H9 (cell line): Measurements from ENCODE around the gene DGKH. TPM values are rescaled to one million over a fixed set of nuclear protein-coding genes. Genes with fewer than 3 reads are reported as not detected.

ENCODE experiments used
- DNase-seq: peaks from one replicate; pipeline ENCODE4 v3.0.0-alpha.2; 2017
- H2AFZ ChIP-seq: one replicate; pipeline ENCODE4 v1.6.1; 2013; ENCODE audit warnings: mild to moderate bottlenecking, low read length, control low read depth, moderate library complexity
- H2AK5ac ChIP-seq: 2 replicates; pipeline ENCODE4 v1.6.1; 2013; ENCODE audit warnings: low read length, control low read depth, mixed read lengths; ENCODE audit not compliant: insufficient read length
- H2BK120ac ChIP-seq: one replicate; pipeline ENCODE4 v1.6.1; 2013; ENCODE audit warnings: low read depth, mild to moderate bottlenecking, low read length, control low read depth, inconsistent platforms; ENCODE audit not compliant: poor library complexity, severe bottlenecking
- H2BK12ac ChIP-seq: 2 replicates; pipeline ENCODE4 v1.6.1; 2013; ENCODE audit warnings: low read length, control low read depth, mixed read lengths, low read depth; ENCODE audit not compliant: insufficient read length
- H2BK15ac ChIP-seq: 2 replicates; pipeline ENCODE4 v1.6.1; 2013; ENCODE audit warnings: low read depth, low read length, control low read depth
- H2BK20ac ChIP-seq: one replicate; pipeline ENCODE4 v1.6.1; 2013; ENCODE audit warnings: low read depth, mild to moderate bottlenecking, low read length, control low read depth, inconsistent platforms; ENCODE audit not compliant: poor library complexity, severe bottlenecking
- H2BK5ac ChIP-seq: 2 replicates; pipeline ENCODE4 v1.6.1; 2013; ENCODE audit warnings: low read length, control low read depth, mixed read lengths; ENCODE audit not compliant: insufficient read length
- H3K14ac ChIP-seq: 2 replicates; pipeline ENCODE4 v1.6.1; 2013; ENCODE audit warnings: low read length, control low read depth; ENCODE audit not compliant: insufficient read depth
- H3K18ac ChIP-seq: 2 replicates; pipeline ENCODE4 v1.6.1; 2013; ENCODE audit warnings: low read depth, mild to moderate bottlenecking, mixed read lengths, low read length, control low read depth; ENCODE audit not compliant: insufficient read length
- H3K23ac ChIP-seq: 2 replicates; pipeline ENCODE4 v1.6.1; 2013; ENCODE audit warnings: low read length, control low read depth, mixed read lengths, low read depth; ENCODE audit not compliant: insufficient read length
- H3K23me2 ChIP-seq: 2 replicates; pipeline ENCODE4 v1.6.1; 2013; ENCODE audit warnings: low read depth, mild to moderate bottlenecking, mixed read lengths, low read length, control low read depth; ENCODE audit not compliant: insufficient read length, poor library complexity, severe bottlenecking
- H3K27ac ChIP-seq: 2 replicates; pipeline ENCODE4 v1.5.1; 2013; ENCODE audit warnings: low read length, control low read depth, mixed read lengths, low read depth; ENCODE audit not compliant: insufficient read length
- H3K27me3 ChIP-seq: 2 replicates; pipeline ENCODE4 v1.6.1; 2013; ENCODE audit warnings: low read length, control low read depth, inconsistent platforms; ENCODE audit not compliant: insufficient read depth
- H3K4ac ChIP-seq: 2 replicates; pipeline ENCODE4 v1.6.1; 2013; ENCODE audit warnings: low read depth, mild to moderate bottlenecking, control low read depth, inconsistent platforms, low read length, moderate library complexity
- H3K4me1 ChIP-seq: 2 replicates; pipeline ENCODE4 v1.6.1; 2013; ENCODE audit warnings: low read length, control low read depth, inconsistent platforms; ENCODE audit not compliant: insufficient read depth
- H3K4me2 ChIP-seq: 2 replicates; pipeline ENCODE4 v1.6.1; 2013; ENCODE audit warnings: low read length, control low read depth, mixed read lengths; ENCODE audit not compliant: insufficient read length, insufficient read depth
- H3K56ac ChIP-seq: 2 replicates; pipeline ENCODE4 v1.6.1; 2013; ENCODE audit warnings: low read depth, mild to moderate bottlenecking, mixed read lengths, low read length, control low read depth; ENCODE audit not compliant: insufficient read length
- H3K79me1 ChIP-seq: 2 replicates; pipeline ENCODE4 v1.6.1; 2013; ENCODE audit warnings: low read depth, mild to moderate bottlenecking, moderate library complexity, low read length, control low read depth, inconsistent platforms; ENCODE audit not compliant: insufficient read depth, poor library complexity, severe bottlenecking
- H3K79me2 ChIP-seq: 2 replicates; pipeline ENCODE4 v1.6.1; 2013; ENCODE audit warnings: low read length, control low read depth, inconsistent platforms; ENCODE audit not compliant: insufficient read depth
- H3K9ac ChIP-seq: 2 replicates; pipeline ENCODE4 v1.6.1; 2013; ENCODE audit warnings: low read length, control low read depth, mixed read lengths; ENCODE audit not compliant: insufficient read length; ENCODE audit errors: extremely low read depth
- H3K9me3 ChIP-seq: one replicate; pipeline ENCODE4 v1.6.1; 2013; ENCODE audit warnings: low read depth, low read length, inconsistent platforms; ENCODE audit not compliant: control insufficient read depth
- H3T11ph ChIP-seq: one replicate; pipeline ENCODE4 v1.6.1; 2013; ENCODE audit warnings: mild to moderate bottlenecking, low read length, control low read depth, inconsistent platforms
- H4K20me1 ChIP-seq: one replicate; pipeline ENCODE4 v1.6.1; 2013; ENCODE audit not compliant: control insufficient read depth, insufficient read length, insufficient read depth
- H4K5ac ChIP-seq: 2 replicates; pipeline ENCODE4 v1.6.1; 2013; ENCODE audit warnings: low read depth, mild to moderate bottlenecking, mixed read lengths, low read length, control low read depth; ENCODE audit not compliant: insufficient read length
- H4K8ac ChIP-seq: replicated peaks from 2 replicates; pipeline ENCODE4 v1.6.1; 2013; ENCODE audit warnings: low read length, control low read depth, mixed read lengths, low read depth; ENCODE audit not compliant: insufficient read length
- H4K91ac ChIP-seq: 2 replicates; pipeline ENCODE4 v1.6.1; 2013; ENCODE audit warnings: low read depth, mild to moderate bottlenecking, moderate library complexity, mixed read lengths, low read length, control low read depth; ENCODE audit not compliant: insufficient read length
- H3K27ac Mint-ChIP-seq, 3 experiments: 2 replicates in 2 of 3; 3 replicates in 1 of 3; pipeline ENCODE4 v1.8.0; 2020 to 2021; ENCODE audit warnings: mixed read lengths in 3 of 3, mild to moderate bottlenecking in 1 of 3, moderate library complexity in 1 of 3
- H3K27me3 Mint-ChIP-seq: 2 replicates; pipeline ENCODE4 v1.8.0; 2021; ENCODE audit warnings: low read depth, mild to moderate bottlenecking, moderate library complexity, mixed read lengths
- H3K36me3 Mint-ChIP-seq, 3 experiments: 2 replicates in 2 of 3; 3 replicates in 1 of 3; pipeline ENCODE4 v1.8.0; 2020 to 2021; ENCODE audit warnings: low read depth in 3 of 3, mixed read lengths in 3 of 3; ENCODE audit not compliant: insufficient read depth in 1 of 3
- H3K4me1 Mint-ChIP-seq, 2 experiments: 2 replicates each; pipeline ENCODE4 v1.8.0; 2020; ENCODE audit warnings: mixed read lengths in 2 of 2
- H3K4me3 Mint-ChIP-seq, 2 experiments: 2 replicates in 1 of 2; 3 replicates in 1 of 2; pipeline ENCODE4 v1.8.0; 2020 to 2021; ENCODE audit warnings: mild to moderate bottlenecking in 2 of 2, mixed read lengths in 2 of 2, moderate library complexity in 1 of 2
- H3K9me3 Mint-ChIP-seq, 2 experiments: 2 replicates in 1 of 2; 3 replicates in 1 of 2; pipeline ENCODE4 v1.8.0; 2020; ENCODE audit warnings: mild to moderate bottlenecking in 2 of 2, mixed read lengths in 2 of 2, moderate library complexity in 1 of 2
- CTCF ChIP-seq: fragments of 200-600 bp; sonication (generic); conservative IDR thresholded peaks from 3 replicates; pipeline ENCODE4 v1.8.0; 2021; ENCODE audit warnings: antibody characterized with exemption, mild to moderate bottlenecking
- WGBS: extraction: QIAGEN DNeasy Blood & Tissue Kit; methylation state at CpG from one replicate; pipeline ENCODE4 v1.1.7; 2013; ENCODE audit warnings: missing lambda C conversion rate, low lambda C conversion rate, mixed read lengths; ENCODE audit not compliant: insufficient read length; ENCODE audit errors: extremely low coverage; 5-methylcytosine and 5-hydroxymethylcytosine counted together
- total RNA-seq: library from RNA; stranded (reverse); gene quantifications from 2 replicates; pipeline ENCODE4 v1.2.1, GENCODE V29; 2021

DGKH gene
- total RNA-seq, 1 experiment from 2014 or later = 8.6 TPM

- Histone ChIP-seq H3K9ac (no peak overlapping the region), H2BK120ac (no peak overlapping the region), H4K20me1 (no peaks in the 10 kb centered on the region), H3K23me2 (no peaks in the 10 kb centered on the region), H4K91ac (no peak overlapping the region), H3K4me2 (no peak overlapping the region), H3K79me2 (no peaks in the 10 kb centered on the region), H4K5ac (no peak overlapping the region), H3K56ac (no peak overlapping the region), H2AFZ (no peak overlapping the region), H3K27ac (no peak overlapping the region), H3K9me3 (no peaks in the 10 kb centered on the region), H2AK5ac (no peak overlapping the region), H3K14ac (no peak overlapping the region), H3K23ac (no peak overlapping the region), H2BK12ac (no peak overlapping the region), H3K27me3 (no peaks in the 10 kb centered on the region), H3T11ph (no peak overlapping the region), H3K4ac (no peak overlapping the region), H3K4me1 (no peaks in the 10 kb centered on the region; the same call in 1 of the 2 replicates), H4K8ac (no peak overlapping the region), H2BK5ac (no peak overlapping the region), H2BK15ac (no peak overlapping the region), H2BK20ac (no peak overlapping the region), H3K18ac (no peak overlapping the region), H3K79me1 (no peaks in the 10 kb centered on the region)
- no peak overlapping the region; a peak in 1 of 7 replicates for H3K27ac Mint-ChIP-seq
- H3K4me3 Mint-ChIP-seq = no peak overlapping the region
- no peaks in the 10 kb centered on the region for H3K27me3 Mint-ChIP-seq
- no peak for DNase-seq
- no CpG with 5 or more reads among the region's 4 CpGs for WGBS
- TF ChIP-seq CTCF = no peak
- H3K9me3 Mint-ChIP-seq = peaks cover 2 to 4% of the 10 kb centered on the region in 2 experiments; a peak in 1 of 5 replicates
- peaks cover 11 to 14% of the 10 kb centered on the region in 2 experiments for H3K4me1 Mint-ChIP-seq
- H3K36me3 Mint-ChIP-seq = peaks cover 0 to 7% (median 5%) of the 10 kb centered on the region in 3 experiments; a peak in 3 of 7 replicates
Measured at GRCh38 chr13:42108217-42108616, 59.8 kb downstream of the DGKH start.
